Cortex of kidney (tissue), 1 donor: ENCODE data around the gene FADS1.

ENCODE experiments used
- DNase-seq: peaks from one replicate; lab custom pipeline; 2025; lab: John Stamatoyannopoulos, UW

The FADS1 gene

DNA sequence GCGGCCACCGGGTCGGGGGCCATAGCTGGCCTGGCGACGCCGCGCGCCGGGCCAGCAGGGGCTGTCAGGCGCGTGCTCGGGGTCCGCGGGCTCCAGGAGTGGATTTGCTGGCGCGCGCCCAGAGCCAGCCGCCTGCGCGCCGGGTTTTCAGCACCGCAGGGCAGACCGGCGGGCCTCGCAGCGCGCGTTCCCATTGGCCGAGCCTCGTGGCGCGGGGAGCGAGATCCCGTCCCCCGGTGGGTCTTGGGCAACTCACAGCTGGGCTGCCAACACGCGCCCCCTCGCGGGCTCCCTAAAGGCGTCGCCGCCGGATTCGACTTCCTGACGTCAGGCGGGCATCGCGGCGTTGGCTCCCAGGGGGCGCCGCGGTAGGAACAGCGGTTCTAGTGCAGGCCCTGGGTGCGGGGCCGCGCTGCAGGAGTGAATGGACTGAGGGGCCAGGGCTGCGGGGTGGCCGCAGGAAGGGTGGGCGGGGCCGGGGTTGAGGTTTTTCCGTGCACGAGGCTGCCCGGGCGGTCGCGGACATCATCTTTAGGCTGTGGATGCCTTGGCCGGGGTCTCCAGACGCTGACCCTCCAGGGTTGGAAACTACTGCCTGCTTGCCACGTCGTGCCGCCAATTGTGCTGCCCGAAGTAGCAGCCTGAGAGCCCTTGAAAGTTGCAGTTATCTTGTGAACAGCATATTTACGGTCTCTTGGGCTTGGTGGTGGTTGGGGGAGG, at the start of gene FADS1:
FADS1 (minus strand) TSS at position 268 of the 720 bp plus-strand sequence; CDS start at position 194, 74 bp downstream.
- no peak for DNase-seq

DNA sequence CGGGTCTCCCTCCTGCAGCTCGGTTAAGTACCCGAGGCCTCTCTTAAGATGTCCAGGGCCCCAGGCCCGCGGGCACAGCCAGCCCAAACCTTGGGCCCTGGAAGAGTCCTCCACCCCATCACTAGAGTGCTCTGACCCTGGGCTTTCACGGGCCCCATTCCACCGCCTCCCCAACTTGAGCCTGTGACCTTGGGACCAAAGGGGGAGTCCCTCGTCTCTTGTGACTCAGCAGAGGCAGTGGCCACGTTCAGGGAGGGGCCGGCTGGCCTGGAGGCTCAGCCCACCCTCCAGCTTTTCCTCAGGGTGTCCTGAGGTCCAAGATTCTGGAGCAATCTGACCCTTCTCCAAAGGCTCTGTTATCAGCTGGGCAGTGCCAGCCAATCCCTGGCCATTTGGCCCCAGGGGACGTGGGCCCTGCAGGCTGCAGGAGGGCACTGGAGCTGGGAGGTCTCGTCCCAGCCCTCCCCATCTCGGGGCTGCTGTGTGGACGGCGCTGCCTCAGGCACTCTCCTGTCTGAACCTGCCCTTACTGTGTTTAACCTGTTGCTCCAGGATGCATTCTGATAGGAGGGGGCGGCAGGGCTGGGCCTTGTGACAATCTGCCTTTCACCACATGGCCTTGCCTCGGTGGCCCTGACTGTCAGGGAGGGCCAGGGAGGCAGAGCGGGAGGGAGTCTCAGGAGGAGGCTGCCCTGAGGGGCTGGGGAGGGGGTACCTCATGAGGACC, 49.6 kb upstream of the FADS1 start:
- no peak for DNase-seq

DNA sequence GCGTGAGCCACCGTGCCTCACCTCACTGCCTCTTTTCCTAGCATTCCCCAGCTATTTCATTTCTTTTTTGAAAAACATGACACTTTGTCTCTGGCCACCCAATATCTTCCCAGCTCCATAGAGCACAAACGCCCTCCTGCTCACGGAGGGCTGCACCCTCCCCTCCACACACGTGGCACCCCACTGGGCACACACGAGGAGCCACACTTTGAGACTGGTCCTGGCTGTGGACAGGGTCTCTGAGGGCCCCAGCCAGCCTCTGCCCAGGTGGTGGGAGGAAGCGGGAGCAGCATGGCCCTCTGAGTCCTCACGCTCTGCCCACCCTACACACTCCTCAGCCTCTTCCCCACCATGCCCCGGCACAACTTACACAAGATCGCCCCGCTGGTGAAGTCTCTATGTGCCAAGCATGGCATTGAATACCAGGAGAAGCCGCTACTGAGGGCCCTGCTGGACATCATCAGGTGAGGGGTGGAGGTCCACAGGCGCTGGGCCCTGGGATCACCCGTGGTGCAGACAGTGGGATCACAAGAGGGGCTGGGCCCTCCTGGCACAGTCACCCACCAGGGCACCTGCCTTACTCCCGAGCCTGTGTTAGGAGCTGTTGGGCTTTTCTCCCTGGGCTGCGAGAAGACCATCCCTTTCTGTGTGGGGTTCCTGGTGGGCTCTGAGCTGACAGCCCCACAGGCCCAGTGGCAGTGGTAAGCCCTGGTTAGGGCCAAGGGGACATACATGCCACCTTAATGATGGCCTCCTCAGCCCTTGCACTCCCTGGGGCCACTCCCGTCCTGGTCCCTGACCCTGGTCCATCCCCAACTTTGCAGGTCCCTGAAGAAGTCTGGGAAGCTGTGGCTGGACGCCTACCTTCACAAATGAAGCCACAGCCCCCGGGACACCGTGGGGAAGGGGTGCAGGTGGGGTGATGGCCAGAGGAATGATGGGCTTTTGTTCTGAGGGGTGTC, 48.3 kb upstream of the FADS1 start:
- no peak for DNase-seq

DNA sequence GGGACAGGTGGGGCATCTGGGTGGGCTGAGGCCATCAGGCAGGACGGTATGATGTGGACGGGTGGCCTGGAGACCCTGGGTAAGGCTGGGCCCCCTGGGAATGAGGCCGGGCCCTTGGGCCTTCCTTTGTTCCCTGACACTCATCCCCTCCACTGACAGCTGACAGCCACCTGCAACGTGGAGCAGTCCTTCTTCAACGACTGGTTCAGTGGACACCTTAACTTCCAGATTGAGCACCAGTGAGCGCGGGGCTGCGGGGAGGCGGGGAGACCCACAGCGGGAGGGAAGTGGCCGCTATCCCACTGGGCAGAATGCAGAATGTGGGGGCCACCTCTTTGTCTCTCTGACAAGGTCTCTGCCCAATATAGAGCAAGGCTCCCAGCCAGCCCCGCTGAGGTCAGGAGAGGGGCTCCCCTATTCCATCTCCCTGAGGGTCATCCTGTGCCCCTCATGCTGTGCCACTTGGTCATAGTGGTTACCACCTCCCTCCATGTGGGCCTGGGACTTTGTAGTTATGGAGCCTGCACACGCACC, 46.8 kb upstream of the FADS1 start:
- no peak for DNase-seq

DNA sequence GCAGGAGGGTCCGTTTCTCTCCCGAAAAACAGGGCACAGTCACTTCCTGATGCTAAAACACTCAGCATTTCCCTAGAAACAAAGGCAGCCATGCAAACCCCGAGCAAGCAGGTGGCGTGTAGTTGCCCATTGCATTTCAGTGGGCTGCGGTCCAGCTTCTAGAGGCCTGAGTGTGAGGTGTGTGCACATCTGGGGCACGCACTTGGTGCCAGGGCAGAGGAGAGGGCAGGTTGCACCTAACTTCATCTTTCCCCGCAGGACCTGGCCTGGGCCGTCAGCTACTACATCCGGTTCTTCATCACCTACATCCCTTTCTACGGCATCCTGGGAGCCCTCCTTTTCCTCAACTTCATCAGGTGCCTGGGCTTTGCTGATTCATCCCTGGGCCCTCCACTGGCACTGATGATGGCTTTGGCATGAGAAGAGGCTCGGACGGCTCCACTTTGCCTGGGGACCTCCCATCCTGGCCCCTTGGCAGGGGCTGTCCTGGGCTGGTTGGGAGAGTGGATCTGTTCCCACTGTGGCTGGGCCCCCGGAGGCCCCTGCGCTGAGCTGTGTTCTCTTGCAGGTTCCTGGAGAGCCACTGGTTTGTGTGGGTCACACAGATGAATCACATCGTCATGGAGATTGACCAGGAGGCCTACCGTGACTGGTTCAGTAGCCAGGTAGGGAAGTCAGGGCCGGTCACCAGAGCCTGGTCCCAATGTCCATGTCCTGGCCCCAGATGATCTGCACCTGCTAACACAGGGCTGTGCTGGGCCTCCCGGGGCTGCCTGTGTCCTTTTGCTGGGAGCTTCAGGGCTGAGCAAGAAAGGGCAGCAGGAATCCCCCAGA, 46.1 kb upstream of the FADS1 start:
- DNase-seq, result no peak

DNA sequence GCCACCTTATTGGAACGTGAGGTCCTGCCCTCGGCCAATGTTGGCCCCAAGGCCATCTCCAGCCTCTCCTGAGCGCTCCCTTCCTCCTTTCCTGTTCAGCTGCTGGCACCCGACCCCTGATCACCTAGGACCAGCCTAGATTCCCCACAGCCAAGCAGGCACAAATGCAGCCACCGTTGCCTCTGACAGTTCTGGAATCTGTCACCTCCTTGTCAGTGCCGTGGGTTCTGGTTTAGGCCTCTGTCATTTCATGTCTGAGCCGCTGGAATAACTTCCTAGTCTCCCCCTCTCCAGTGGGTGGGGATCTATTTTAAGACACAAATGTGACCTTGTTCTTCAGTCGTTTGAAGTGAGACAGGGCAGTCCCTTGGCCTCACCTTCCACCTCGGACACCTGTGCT, 44.8 kb upstream of the FADS1 start:
- DNase-seq, result no peak

DNA sequence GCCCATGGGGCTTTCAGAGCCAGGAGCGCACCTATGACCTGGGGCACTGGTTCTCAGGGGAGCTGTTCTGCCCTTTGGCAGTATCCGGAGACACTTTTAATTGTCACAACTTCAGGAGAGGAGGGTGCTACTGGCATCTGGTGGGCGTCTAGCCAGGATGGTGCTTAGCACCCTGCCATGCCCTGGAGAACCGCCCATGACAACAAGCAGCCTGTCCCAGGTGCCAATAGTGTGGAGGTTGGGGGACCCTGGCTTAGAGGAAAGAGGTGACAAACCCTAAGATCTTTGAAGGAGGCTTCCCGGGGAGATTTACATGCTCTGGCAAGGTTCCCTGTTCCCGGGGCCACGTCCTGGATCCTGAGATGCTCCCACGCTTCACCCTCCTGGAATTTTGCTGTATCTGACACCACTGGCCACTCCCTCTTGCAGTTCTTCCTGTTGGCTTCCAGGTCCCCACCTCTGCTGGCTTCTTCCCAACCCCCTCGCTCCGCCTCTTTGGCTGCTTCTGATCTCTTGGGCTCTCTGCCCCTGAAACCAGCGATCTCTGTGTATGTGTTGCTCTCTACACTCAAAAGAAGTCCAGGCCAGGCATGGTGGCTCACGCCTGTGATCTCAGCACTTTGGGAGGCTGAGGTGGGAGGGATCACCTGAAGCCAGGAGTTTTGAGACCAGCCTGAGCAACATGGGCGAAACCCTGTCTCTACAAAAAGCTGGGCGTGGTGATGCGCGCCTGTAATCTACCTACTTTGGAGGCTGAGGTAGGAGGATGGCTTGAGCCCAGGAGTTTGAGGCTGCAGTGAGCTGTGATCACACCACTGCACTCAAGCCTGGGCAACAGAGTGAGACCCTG, 43.5 kb upstream of the FADS1 start:
- DNase-seq, result no peak

DNA sequence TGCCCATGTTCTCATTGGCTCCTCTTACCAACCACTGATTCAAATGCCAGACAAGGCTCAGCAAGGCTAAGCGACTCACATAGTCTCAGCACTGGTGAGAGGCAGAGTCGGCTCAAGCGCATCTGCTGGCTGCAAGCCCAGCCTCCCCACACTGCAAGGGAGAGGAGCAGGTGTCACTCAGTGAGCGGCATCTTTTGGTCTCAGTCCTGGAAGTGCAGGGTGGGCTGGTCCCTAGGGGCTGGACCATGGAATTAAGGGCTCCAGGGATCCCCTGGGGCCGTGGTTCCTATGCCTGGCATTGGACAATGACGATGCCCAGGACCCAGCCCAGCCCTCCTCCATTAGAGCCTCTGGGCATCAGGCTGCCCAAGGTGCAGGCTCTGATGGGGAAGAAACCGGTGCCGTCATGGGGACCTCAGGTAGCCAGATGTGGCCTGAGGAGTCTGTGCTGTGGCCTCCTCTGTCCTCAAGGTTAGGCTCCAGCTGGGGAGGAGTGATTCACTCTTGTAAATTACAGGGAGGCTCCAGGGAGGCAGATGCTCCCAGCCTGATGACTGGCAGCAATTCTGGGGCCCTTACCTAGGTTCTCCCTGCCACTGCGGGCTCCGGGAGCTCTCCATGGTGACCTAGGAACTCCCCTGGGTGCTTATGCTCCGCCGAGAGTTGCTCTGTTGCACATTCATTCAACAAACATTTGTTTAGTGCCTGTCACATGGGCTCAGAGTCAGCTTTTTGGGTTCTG, 39.3 kb upstream of the FADS1 start:
- no peak for DNase-seq

DNA sequence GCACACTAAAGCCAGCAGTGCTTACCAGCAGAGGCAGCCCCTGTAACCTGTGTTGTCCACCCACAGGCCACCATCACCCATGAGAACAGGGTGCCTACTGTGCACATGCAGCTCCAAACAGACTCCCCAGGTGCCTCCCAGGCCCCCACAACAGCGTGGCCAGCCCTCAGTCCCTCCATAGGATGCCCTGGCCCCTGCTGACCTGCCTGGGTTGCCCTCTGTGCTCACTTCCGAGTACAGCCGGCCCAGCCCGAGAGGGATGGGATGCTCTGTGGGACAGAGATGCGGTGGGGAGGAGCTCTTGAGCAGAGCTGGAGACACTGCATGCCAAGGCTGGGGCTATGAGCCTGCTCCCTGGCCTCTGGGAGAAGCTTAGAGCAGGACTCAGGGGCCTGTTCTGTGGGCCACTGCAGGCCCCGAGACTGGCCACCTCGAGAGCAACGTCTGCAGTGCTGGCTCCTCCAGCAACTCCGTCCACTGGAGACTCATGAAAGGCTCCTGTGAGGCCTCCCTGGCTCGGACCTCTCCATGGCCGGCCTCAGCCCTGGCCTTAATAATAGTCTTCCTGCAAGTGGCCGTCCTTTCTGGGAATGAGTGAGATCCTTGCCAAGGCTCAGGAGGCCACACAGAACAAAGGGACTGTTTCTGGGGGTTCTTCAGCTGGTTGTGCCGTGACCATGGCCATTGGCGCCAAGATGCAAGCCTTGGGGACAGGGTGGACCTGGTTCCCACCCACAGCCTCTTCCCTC, 38.3 kb upstream of the FADS1 start:
- no peak for DNase-seq

DNA sequence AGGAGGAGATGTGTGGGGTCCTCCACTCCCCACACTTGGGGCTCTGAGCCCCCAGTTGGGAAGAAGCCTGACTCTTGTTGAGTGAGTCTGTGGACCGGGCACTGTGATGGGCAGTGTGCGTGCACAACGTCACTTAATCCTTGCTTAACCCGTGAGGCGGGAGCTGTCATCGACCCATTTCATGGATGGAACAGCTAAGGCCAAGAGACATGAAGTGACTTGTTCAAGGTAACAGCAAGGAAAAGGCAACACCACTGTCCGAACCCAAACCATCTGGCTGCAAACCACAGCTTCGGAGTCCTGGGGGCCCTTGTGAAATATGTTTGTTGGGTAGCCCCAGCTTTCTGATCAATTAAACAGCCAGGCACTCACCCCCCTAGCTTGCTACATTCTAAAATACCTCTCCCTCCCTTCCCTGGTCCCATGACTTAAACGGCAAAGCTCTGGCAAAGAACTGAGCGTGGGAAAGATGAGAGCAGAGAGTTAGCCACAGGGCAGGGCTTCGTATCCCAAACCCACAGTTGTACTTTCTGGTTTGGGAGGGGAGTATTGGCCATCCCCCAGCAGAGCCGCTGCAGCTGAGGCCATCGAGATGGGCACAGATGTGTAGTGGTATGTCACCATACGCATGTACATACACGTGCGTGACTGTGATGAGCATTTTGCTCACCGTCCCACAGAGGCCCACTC, 37.5 kb upstream of the FADS1 start:
- no peak for DNase-seq

DNA sequence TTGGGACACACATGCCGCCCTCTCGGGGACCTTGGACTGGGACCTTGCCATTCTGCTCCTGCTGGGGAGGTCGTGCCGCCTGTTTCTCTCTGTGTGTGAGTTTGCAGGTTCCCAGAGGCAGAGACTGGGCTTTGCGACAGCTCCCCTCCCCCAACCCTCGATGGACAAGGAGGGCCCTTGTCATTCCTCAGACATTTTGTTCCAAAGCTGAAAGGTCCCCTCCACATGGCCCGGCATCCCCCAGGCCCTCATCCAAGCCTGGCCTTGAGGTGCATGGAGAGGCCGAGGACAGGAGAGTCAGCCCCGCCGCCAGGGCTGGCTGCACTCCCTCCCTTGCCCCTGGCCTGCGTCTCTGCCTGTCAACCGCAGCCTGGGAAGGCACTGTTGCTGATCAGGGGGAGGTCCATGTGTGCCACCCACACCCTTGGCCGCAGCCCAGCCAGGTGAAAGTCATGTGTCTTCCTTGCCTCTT, 36.9 kb upstream of the FADS1 start:
- no peak for DNase-seq

DNA sequence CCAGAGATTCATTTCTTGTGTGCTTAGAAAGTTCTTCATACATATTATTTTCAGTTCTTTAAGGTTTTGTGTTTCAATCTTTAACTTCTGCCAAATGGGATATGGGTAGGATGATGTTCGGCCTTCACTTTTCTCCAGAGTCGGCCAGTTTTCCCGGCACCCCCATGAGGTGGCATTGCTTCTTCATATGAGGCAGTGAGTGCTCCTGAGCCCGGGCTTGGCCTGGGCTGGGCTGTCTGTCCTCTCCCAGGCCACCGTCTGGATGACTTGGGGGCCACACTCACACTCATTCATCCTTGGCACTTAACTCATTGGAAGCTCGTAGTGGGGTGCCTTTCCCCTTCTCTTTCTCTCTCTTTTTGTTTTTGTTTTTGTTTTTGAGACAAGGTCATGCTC, 35.1 kb upstream of the FADS1 start:
- no peak for DNase-seq

DNA sequence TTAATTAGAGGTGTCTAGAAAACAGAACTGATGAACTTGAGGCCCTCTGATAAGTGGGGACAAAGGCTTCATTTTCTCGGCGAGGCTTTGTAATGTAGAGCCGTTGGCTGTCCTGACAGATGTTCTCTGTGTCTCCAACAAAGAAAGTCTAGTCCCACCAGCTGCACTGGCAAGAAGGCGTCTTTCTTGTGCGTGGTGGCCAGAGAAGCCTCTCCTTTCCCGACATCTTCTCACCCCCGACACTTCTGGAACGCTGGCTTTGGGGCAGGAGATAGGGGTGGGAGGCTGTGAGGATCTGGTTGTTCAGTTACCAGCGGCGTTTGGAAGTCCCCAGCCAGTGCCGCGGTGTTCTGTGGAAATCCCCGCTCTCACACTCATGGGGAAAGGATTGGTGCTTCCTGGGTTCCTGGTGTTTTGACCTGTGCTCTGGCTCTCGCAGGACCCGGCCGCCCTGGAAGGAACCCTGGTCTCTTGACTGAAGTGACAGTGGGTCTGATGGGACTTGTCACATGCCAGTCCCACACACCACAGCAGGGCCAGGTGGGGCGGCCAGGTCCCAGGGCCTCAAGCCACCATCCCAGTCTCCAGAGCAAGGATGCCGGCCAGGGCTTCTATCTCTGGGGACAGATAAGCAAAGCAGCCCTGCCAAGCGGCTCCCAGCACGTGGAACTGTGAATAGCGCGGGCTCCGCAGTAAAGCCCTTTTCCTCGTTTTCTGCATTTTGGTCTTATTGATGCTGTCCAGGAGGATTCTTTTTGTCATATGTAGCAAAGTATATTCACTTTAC, 34.5 kb upstream of the FADS1 start:
- DNase-seq, result no peak

DNA sequence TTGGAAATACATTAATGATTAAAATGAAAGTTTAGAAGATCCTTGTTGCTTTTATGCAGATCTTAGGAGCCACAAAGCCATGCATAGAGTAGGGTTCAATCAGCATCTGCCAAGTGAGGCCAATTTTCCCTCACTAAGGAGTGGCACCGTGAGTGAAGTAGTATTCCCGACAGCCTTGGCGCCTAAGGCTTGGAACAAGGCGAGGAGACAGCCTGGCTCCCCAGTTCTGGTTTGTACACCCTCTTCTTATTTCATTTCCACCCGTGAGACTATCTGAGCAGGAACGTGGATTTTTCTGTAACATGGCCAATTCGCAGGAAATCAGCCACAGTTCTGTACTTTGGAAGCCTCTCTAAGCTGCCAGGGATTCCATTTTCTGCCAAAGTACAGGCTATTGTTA, 33.9 kb upstream of the FADS1 start:
- DNase-seq, result no peak

DNA sequence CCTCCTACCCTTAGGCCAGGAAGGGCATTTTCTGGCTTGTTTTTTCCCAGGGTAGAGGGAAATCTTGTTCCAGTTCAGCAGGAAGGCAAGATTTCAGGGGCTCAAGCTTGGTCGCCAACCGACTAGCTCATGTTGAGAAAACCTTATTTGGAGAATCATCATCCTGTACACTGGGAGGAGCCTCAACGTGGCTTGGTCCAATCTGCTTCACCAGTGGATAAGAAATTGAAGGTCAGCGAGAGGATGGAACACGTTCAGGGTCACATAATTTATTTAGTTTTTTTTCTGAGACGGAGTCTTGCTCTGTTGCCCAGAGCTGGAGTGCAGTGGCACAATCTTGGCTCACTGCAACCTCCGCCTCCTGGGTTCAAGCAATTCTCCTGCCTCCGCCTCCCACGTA, 31.8 kb upstream of the FADS1 start:
- no peak for DNase-seq

DNA sequence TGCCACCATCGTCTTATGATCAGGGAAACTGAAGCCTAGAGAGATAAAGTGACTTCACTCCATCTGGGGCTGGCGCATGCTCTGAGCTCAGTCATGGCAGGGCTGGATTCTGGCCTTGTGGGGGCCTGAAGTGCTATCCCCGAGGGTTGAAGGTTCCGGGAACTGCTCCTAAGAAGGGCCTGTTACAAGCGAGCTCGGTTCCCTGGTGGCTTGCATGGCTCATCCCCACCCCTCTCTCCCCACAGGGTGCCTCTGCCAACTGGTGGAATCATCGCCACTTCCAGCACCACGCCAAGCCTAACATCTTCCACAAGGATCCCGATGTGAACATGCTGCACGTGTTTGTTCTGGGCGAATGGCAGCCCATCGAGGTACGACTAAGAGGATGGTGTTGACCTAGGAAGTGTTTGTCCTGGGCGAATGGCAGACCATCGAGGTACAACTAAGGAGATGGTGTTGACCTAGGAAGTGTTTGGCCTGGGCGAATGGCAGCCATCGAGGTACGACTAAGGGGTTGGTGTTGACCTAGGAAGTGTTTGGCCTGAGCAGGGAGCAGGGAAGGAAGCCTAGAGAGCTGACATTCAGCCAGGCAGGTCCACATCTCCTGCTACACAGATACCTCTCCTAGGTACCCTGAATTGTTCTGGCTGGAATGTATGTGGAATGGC, 31.2 kb upstream of the FADS1 start:
- DNase-seq, result no peak
